Panc1 (cell line): ENCODE results near the gene SFTA2.

Experiments
- CTCF ChIP-seq: fragments of 450-650 bp; IDR thresholded peaks from 2 replicates; pipeline ENCODE4 v1.5.1; 2017; ENCODE audit warnings: mild to moderate bottlenecking
- REST ChIP-seq, 2 experiments: IDR thresholded peaks; 2 replicates each; pipeline ENCODE4 v1.6.1; 2011 to 2012; ENCODE audit warnings: low read depth in 2 of 2, control low read depth in 1 of 2, low read length in 1 of 2, mild to moderate bottlenecking in 1 of 2, moderate library complexity in 1 of 2; ENCODE audit not compliant: insufficient read depth in 1 of 2
- SIN3A ChIP-seq: IDR thresholded peaks from 2 replicates; pipeline ENCODE4 v1.6.1; 2012; ENCODE audit warnings: low read depth, mild to moderate bottlenecking, low read length, moderate library complexity, borderline replicate concordance; ENCODE audit not compliant: insufficient read depth

- TF ChIP-seq REST (IDR thresholded peaks at IDR 0.05; ENCODE audit: insufficient read depth in 1 of 2, low read depth in 2 of 2, low read length in 1 of 2) (no peak), CTCF (no peak), SIN3A (no peak)
Measured at GRCh38 chr6:30931969-30932645, at the start of gene SFTA2.
